ENCODE data around the gene FGD2. TPM values are rescaled to one million over a fixed set of nuclear protein-coding genes. Genes with fewer than 3 reads are reported as not detected.

The FGD2 gene
- total and polyA plus RNA-seq, 9 of the 15 experiments (the other 6 are each of a cell fraction or from before 2014, with no cell fraction given): 0.09 TPM; not detected in 8

GRCh38 chr6:37018198-37019064, 13.0 kb downstream of the FGD2 start (continued):
- TF ChIP-seq RERE (CRISPR knock-in tag; IDR thresholded peaks at IDR 0.05; ENCODE audit: borderline replicate concordance) (no peak), FOXO4 (CRISPR knock-in tag; IDR thresholded peaks at IDR 0.05) (no peak), HMGN3 (IDR thresholded peaks at IDR 0.05; ENCODE audit: borderline replicate concordance, extremely low read depth, insufficient read length, low read depth, low read length) (no peak), HDAC2 (IDR thresholded peaks at IDR 0.05) (peak; percentile 88; the same call in 1 of the 2 replicates), CBX8 (IDR thresholded peaks at IDR 0.05; ENCODE audit: borderline replicate concordance, extremely low read depth, low read depth, low read length, poor library complexity, severe bottlenecking) (no peak), NCOA4 (IDR thresholded peaks at IDR 0.05; ENCODE audit: partially characterized antibody) (no peak), RBM22 (IDR thresholded peaks at IDR 0.05; ENCODE audit: low read depth, low read length, poor library complexity, severe bottlenecking) (no peak), STAT6 (CRISPR knock-in tag; IDR thresholded peaks at IDR 0.05) (peak; percentile 96; the same call in 1 of the 2 replicates), GTF2F1 (IDR thresholded peaks at IDR 0.05; ENCODE audit: low read depth, low read length) (no peak), HLTF (IDR thresholded peaks at IDR 0.05) (peak; percentile 89; the same call in 1 of the 2 replicates), KDM4B (IDR thresholded peaks at IDR 0.05; ENCODE audit: borderline replicate concordance in 2 of 2, low read depth in 1 of 2) (0 out of 4 replicates have a peak, but pooled peaks of 1 of the 2 experiments have one; percentile 64)
- TF ChIP-seq, protein P1, sequence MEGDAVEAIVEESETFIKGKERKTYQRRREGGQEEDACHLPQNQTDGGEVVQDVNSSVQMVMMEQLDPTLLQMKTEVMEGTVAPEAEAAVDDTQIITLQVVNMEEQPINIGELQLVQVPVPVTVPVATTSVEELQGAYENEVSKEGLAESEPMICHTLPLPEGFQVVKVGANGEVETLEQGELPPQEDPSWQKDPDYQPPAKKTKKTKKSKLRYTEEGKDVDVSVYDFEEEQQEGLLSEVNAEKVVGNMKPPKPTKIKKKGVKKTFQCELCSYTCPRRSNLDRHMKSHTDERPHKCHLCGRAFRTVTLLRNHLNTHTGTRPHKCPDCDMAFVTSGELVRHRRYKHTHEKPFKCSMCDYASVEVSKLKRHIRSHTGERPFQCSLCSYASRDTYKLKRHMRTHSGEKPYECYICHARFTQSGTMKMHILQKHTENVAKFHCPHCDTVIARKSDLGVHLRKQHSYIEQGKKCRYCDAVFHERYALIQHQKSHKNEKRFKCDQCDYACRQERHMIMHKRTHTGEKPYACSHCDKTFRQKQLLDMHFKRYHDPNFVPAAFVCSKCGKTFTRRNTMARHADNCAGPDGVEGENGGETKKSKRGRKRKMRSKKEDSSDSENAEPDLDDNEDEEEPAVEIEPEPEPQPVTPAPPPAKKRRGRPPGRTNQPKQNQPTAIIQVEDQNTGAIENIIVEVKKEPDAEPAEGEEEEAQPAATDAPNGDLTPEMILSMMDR (IDR thresholded peaks at IDR 0.05 in 2 of 3, conservative IDR thresholded peaks at IDR 0.05 in 1 of 3; ENCODE audit: insufficient read depth in 2 of 3, low read depth in 1 of 3, low read length in 3 of 3): peak; percentile 99 to 100 (median 99)
